ENCODE measurements around the gene CDC42BPA. TPM values are rescaled to one million over a fixed set of nuclear protein-coding genes. Genes with fewer than 3 reads are reported as not detected.

The CDC42BPA gene
- total and polyA plus RNA-seq, 9 of the 15 experiments (the other 6 are each of a cell fraction or from before 2014, with no cell fraction given): 8.0 to 77.5 (median 52.1) TPM

GRCh38 chr1:227082999-227083746 is 235.1 kb downstream of the CDC42BPA start:
- no TSS peak for BruUV-seq (replicated peaks)
- POLR2A ChIA-PET: no interaction called here
- H3K27ac ChIP-seq (ENCODE audit: extremely low read depth, low read depth, low read length): no peak overlapping the region
- H3K4me3 ChIP-seq: no peak overlapping the region
- no peaks in the 10 kb centered on the region for H3K27me3 ChIP-seq (ENCODE audit: control insufficient read depth in 2 of 2, insufficient read depth in 2 of 2, low read length in 2 of 2)
- no peaks in the 10 kb centered on the region for H3K4me1 ChIP-seq (replicated peaks in 1 of 2; ENCODE audit: control insufficient read depth in 2 of 2, insufficient read depth in 2 of 2, low read length in 2 of 2)
- DNase-seq (ENCODE audit: extremely low read depth in 1 of 4, low spot score in 3 of 4) (no peak), FAIRE-seq (no peak), ATAC-seq (no peak)
- H3K9me1 ChIP-seq (ENCODE audit: control insufficient read depth, insufficient read depth, low read length): no peaks in the 10 kb centered on the region
- WGBS (ENCODE audit: insufficient coverage, low coverage, missing lambda C conversion rate): 95% methylated on average over 4 of the region's 4 CpGs
- CTCF ChIA-PET (ENCODE audit: low intra/inter-chr PET ratio): no interaction called here
- peaks cover 50% of the 10 kb centered on the region; the same call in 2 of the 3 replicates for H3K36me3 ChIP-seq (ENCODE audit: control insufficient read depth, insufficient read depth, low read length)
- intact Hi-C loops (cut with micrococcal nuclease): no loop called here
- H3K9me3 ChIP-seq (replicated peaks; ENCODE audit: control insufficient read depth, insufficient read depth, low read depth, low read length): no peaks in the 10 kb centered on the region
- TF ChIP-seq ATF7 (IDR thresholded peaks at IDR 0.05) (no peak), ARNT (IDR thresholded peaks at IDR 0.05) (no peak), POLR3A (IDR thresholded peaks at IDR 0.05; ENCODE audit: borderline replicate concordance, extremely low read depth, insufficient read depth, insufficient read length) (no peak), MXI1 (IDR thresholded peaks at IDR 0.05; ENCODE audit: low read depth, low read length) (no peak), ELF2 (CRISPR knock-in tag; IDR thresholded peaks at IDR 0.05) (no peak), ZNF121 (CRISPR knock-in tag; conservative IDR thresholded peaks at IDR 0.05) (no peak), ZNF134 (CRISPR knock-in tag; conservative IDR thresholded peaks at IDR 0.05) (no peak), RBFOX2 (IDR thresholded peaks at IDR 0.05; ENCODE audit: low read depth, low read length) (no peak), ZNF3 (CRISPR knock-in tag; IDR thresholded peaks at IDR 0.05) (no peak), POLR2AphosphoS5 (IDR thresholded peaks at IDR 0.05; ENCODE audit: control insufficient read depth, insufficient read depth, low read depth, low read length) (no peak)
- TF ChIP-seq, protein P1, sequence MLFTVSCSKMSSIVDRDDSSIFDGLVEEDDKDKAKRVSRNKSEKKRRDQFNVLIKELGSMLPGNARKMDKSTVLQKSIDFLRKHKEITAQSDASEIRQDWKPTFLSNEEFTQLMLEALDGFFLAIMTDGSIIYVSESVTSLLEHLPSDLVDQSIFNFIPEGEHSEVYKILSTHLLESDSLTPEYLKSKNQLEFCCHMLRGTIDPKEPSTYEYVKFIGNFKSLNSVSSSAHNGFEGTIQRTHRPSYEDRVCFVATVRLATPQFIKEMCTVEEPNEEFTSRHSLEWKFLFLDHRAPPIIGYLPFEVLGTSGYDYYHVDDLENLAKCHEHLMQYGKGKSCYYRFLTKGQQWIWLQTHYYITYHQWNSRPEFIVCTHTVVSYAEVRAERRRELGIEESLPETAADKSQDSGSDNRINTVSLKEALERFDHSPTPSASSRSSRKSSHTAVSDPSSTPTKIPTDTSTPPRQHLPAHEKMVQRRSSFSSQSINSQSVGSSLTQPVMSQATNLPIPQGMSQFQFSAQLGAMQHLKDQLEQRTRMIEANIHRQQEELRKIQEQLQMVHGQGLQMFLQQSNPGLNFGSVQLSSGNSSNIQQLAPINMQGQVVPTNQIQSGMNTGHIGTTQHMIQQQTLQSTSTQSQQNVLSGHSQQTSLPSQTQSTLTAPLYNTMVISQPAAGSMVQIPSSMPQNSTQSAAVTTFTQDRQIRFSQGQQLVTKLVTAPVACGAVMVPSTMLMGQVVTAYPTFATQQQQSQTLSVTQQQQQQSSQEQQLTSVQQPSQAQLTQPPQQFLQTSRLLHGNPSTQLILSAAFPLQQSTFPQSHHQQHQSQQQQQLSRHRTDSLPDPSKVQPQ (CRISPR knock-in tag; IDR thresholded peaks at IDR 0.05; ENCODE audit: borderline replicate concordance): no peak
- H2AFZ ChIP-seq (ENCODE audit: low read depth, low read length): no peak overlapping the region
- no peaks in the 10 kb centered on the region for H4K20me1 ChIP-seq (replicated peaks; ENCODE audit: control insufficient read depth, insufficient read depth, low read length)
- in situ Hi-C loops (cut with MboI): no loop called here
- no peak overlapping the region for H3K9ac ChIP-seq (ENCODE audit: insufficient read depth in 1 of 2, low read depth in 2 of 2, low read length in 2 of 2)
- H3K4me2 ChIP-seq (ENCODE audit: insufficient read depth, low read length): no peak overlapping the region
- no peaks in the 10 kb centered on the region for H3K79me2 ChIP-seq (ENCODE audit: control insufficient read depth, insufficient read depth, low read length)
